ENCODE results near the gene CD82. TPM values are rescaled to one million over a fixed set of nuclear protein-coding genes. Genes with fewer than 3 reads are reported as not detected.

Gene CD82
- total and polyA plus RNA-seq, 9 donors, result 25.8 to 108 (median 69.6) TPM

DNA sequence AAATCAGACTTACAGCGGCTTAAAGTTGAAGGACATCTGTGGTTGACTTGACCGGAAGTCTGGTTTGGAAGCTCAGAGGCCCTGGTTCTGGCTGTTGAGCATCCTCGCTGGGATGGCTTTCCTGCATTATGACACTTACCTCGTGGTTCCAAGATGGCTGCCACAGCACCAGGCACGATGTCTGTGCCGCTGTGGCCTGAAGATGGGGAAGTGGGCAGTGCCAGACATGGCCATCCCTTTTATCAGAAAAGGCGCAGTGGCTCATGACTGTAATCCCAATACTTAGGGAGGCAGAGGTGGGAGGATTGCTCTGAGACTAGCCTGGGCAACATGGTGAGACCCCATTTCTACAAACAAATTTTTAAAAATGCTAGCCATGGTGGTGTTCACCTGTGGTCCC lies 40.5 kb downstream of the CD82 start:
- Histone ChIP-seq H3K36me3 (ENCODE audit: control insufficient read depth, insufficient read depth, low read length) (peaks cover 38% of the 10 kb centered on the region), H3K27me3 (ENCODE audit: control insufficient read depth, insufficient read depth, low read length) (no peaks in the 10 kb centered on the region), H3K9me3 (replicated peaks; ENCODE audit: control insufficient read depth, low read depth, low read length) (no peaks in the 10 kb centered on the region), H3K4me3 (ENCODE audit: low read length) (no peak overlapping the region), H3K27ac (ENCODE audit: low read length) (no peak overlapping the region), H3K4me1 (ENCODE audit: control insufficient read depth, insufficient read depth, low read length) (peaks cover 45% of the 10 kb centered on the region)
- no peak for DNase-seq
- WGBS (ENCODE audit: insufficient coverage), result 100% methylated on average over 5 of the region's 7 CpGs

DNA sequence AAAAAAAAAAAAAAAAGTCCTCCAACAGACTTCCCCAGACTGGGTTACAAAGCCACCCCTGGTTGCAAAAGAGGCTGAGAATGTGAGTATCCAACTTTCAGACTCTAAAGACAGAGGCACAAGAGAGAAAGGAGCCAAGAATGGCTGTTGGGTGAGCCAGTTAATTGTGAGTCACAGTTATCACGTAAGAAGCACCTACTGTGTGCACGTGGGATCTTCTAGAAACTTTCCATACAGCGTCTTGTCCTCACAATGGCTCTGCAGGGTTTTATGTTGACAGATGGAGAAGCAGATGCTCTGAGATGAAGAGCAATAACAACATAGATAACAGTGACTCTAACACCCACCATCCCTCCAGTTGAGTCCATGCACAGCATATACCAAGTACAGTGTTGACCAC lies 41.0 kb downstream of the CD82 start:
- no peak overlapping the region for H3K4me3 ChIP-seq (ENCODE audit: low read length)
- 100% methylated on average over 2 of the region's 3 CpGs for WGBS (ENCODE audit: insufficient coverage)
- H3K36me3 ChIP-seq (ENCODE audit: control insufficient read depth, insufficient read depth, low read length), result peaks cover 42% of the 10 kb centered on the region
- no peak overlapping the region for H3K27ac ChIP-seq (ENCODE audit: low read length)
- H3K27me3 ChIP-seq (ENCODE audit: control insufficient read depth, insufficient read depth, low read length), result no peaks in the 10 kb centered on the region
- DNase-seq, result no peak
- H3K4me1 ChIP-seq (ENCODE audit: control insufficient read depth, insufficient read depth, low read length), result peaks cover 40% of the 10 kb centered on the region
- H3K9me3 ChIP-seq (replicated peaks; ENCODE audit: control insufficient read depth, low read depth, low read length), result no peaks in the 10 kb centered on the region

DNA sequence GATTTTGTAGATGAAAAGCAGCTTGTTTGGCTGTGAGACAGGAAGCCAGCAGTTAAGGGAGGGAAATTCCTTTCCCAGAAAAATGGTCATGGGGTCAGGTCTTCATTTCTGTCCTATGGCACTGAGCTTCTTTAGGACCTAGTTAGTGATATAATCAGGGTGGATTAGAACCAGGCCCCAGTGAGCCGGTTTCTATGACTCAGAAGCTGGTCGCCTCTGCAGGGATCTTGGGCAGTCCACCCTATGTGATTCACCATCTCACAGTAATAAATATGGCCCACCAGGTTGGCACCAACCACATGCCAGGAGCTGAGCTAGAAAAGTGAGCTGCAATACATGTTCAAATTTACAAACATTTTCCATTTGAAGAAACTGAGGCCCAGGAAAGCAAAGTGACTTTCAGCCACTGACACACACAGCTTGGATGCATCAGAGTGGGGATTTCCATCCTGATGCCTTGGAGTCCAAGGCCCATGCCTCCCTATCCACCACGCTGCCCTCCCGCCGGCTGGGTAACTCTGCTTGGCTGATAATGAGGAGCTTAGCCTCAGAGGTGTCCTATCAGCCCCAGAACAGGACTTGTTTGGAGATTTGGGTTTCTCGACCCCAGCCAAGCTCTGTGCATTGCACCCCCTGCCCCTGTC lies 42.0 kb downstream of the CD82 start:
- Histone ChIP-seq H3K36me3 (ENCODE audit: control insufficient read depth, insufficient read depth, low read length) (peaks cover 39% of the 10 kb centered on the region), H3K9me3 (replicated peaks; ENCODE audit: control insufficient read depth, low read depth, low read length) (no peaks in the 10 kb centered on the region), H3K4me3 (ENCODE audit: low read length) (no peak overlapping the region), H3K27ac (ENCODE audit: low read length) (no peak overlapping the region), H3K27me3 (ENCODE audit: control insufficient read depth, insufficient read depth, low read length) (no peaks in the 10 kb centered on the region), H3K4me1 (ENCODE audit: control insufficient read depth, insufficient read depth, low read length) (peaks cover 32% of the 10 kb centered on the region)
- WGBS (ENCODE audit: insufficient coverage), result no CpG with 5 or more reads among the region's 6 CpGs
- DNase-seq, result no peak

DNA sequence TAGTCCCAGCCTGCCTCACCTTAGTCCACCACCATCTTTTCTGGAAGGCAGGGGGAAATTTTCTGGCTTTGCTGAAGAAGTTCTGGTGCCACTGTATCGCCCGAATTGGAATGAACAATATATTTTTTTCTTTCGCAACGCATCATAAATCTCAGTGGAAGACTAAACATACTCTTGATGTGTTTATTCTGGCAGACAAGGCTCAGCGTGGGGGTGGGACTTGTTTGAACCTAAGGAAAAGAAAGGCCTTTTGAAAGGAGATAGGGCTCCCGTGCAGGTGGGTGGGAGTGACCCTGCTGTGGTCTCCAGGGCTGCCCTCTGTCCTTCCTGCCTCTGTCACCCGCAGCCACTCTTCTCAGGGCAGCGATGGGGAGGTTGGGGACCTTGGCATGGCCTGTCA lies 42.5 kb downstream of the CD82 start:
- no peaks in the 10 kb centered on the region for H3K27me3 ChIP-seq (ENCODE audit: control insufficient read depth, insufficient read depth, low read length)
- H3K36me3 ChIP-seq (ENCODE audit: control insufficient read depth, insufficient read depth, low read length), result peaks cover 42% of the 10 kb centered on the region
- no peak overlapping the region for H3K27ac ChIP-seq (ENCODE audit: low read length)

DNA sequence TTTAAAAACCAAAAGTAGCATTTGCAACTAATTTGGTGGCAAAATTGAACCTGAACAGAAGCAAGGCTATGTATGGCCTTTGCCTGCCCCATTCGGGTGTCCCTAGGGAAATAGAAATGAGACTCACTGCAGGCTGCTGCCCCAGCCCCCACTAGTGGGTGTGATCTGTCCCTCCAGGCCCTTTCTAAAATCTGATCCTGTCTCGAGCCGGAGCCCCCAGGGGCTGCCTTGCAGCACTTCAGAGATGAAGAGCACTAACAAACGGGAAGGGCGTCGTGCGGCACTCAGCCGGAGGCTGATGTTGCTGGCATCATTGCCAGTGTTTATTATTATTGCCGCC lies 43.2 kb downstream of the CD82 start:
- peaks cover 48% of the 10 kb centered on the region for H3K36me3 ChIP-seq (ENCODE audit: control insufficient read depth, insufficient read depth, low read length)
- DNase-seq, result no peak
- no peak overlapping the region for H3K4me3 ChIP-seq (ENCODE audit: low read length)
- H3K4me1 ChIP-seq (ENCODE audit: control insufficient read depth, insufficient read depth, low read length), result peaks cover 26% of the 10 kb centered on the region
- H3K9me3 ChIP-seq (replicated peaks; ENCODE audit: control insufficient read depth, low read depth, low read length), result no peaks in the 10 kb centered on the region
- H3K27ac ChIP-seq (ENCODE audit: low read length), result no peak overlapping the region
- H3K27me3 ChIP-seq (ENCODE audit: control insufficient read depth, insufficient read depth, low read length), result no peaks in the 10 kb centered on the region
- WGBS (ENCODE audit: insufficient coverage), result 62% methylated on average over 9 of the region's 9 CpGs

More for the DNA sequence above, 42.5 kb downstream of the CD82 start:
- Histone ChIP-seq H3K4me1 (ENCODE audit: control insufficient read depth, insufficient read depth, low read length) (peaks cover 27% of the 10 kb centered on the region), H3K9me3 (replicated peaks; ENCODE audit: control insufficient read depth, low read depth, low read length) (no peaks in the 10 kb centered on the region), H3K4me3 (ENCODE audit: low read length) (no peak overlapping the region)
- no peak for DNase-seq
- WGBS (ENCODE audit: insufficient coverage), result 57% methylated on average over 2 of the region's 8 CpGs

DNA sequence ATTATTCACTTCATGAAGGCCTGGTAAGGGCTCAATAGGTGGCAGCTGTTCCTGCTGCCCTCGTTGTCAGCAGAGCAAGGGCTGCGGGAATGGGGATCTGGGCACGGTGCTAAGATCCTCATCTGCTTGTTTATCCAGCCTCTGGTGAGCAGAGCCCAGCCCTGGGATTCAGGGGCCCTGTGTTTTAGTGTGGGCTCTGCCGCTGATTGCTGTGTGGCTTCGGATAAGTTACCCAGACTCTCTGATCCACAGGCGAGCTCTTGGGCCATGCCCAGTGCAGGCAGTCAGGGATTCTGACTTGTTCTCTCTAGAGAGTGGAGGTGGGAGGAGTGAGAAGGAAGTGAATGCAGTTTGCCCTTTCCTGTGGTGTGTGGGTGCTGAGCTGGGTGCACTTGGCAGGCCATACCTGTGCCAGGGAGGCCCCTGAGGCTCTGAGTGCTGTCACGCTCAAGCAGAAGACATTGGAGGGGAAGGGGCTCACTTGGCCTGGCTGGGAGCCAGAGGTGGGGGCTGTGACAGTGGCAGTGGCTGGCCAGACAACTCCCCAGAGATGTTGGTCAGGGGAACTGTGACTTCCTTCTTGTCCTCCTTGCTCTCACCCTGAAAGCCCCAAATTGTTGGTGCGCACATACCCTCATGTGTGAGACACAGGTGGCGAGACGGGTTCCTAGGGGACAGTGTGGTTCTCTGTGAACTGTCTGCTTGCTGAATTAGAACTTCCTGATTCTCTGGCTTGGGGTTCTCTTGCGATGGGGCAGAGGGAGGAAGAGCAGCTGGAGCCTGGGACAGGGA lies 43.7 kb downstream of the CD82 start:
- Histone ChIP-seq H3K9me3 (replicated peaks; ENCODE audit: control insufficient read depth, low read depth, low read length) (no peaks in the 10 kb centered on the region), H3K4me3 (ENCODE audit: low read length) (no peak overlapping the region), H3K27me3 (ENCODE audit: control insufficient read depth, insufficient read depth, low read length) (no peaks in the 10 kb centered on the region), H3K4me1 (ENCODE audit: control insufficient read depth, insufficient read depth, low read length) (peaks cover 24% of the 10 kb centered on the region), H3K36me3 (ENCODE audit: control insufficient read depth, insufficient read depth, low read length) (peaks cover 49% of the 10 kb centered on the region), H3K27ac (ENCODE audit: low read length) (no peak overlapping the region)
- no peak for DNase-seq
- 64% methylated on average over 9 of the region's 11 CpGs for WGBS (ENCODE audit: insufficient coverage)

DNA sequence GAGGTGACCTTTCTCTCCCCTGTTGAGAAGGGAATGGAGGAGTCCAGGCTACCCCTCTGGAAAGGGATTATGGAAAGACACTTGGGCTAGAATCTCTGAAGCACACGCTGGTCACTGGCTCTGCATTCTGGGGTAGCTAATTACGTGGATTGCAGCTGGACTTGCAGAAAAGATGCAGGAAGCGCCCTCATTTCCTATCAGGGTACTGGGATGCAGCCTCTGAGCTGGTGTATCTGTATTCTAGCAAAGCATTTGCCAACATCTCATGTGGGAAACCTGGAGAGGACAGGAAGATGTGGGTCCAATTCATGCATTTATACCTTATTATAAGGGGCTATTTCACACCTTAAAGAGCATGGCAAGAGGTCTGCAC lies 44.3 kb downstream of the CD82 start:
- no peaks in the 10 kb centered on the region for H3K9me3 ChIP-seq (replicated peaks; ENCODE audit: control insufficient read depth, low read depth, low read length)
- H3K27ac ChIP-seq (ENCODE audit: low read length), result no peak overlapping the region
- peaks cover 18% of the 10 kb centered on the region for H3K4me1 ChIP-seq (ENCODE audit: control insufficient read depth, insufficient read depth, low read length)
- no peak for DNase-seq
- 80% methylated on average over 1 of the region's 3 CpGs for WGBS (ENCODE audit: insufficient coverage)
- H3K4me3 ChIP-seq (ENCODE audit: low read length), result no peak overlapping the region
- H3K36me3 ChIP-seq (ENCODE audit: control insufficient read depth, insufficient read depth, low read length), result peaks cover 47% of the 10 kb centered on the region
- no peaks in the 10 kb centered on the region for H3K27me3 ChIP-seq (ENCODE audit: control insufficient read depth, insufficient read depth, low read length)

DNA sequence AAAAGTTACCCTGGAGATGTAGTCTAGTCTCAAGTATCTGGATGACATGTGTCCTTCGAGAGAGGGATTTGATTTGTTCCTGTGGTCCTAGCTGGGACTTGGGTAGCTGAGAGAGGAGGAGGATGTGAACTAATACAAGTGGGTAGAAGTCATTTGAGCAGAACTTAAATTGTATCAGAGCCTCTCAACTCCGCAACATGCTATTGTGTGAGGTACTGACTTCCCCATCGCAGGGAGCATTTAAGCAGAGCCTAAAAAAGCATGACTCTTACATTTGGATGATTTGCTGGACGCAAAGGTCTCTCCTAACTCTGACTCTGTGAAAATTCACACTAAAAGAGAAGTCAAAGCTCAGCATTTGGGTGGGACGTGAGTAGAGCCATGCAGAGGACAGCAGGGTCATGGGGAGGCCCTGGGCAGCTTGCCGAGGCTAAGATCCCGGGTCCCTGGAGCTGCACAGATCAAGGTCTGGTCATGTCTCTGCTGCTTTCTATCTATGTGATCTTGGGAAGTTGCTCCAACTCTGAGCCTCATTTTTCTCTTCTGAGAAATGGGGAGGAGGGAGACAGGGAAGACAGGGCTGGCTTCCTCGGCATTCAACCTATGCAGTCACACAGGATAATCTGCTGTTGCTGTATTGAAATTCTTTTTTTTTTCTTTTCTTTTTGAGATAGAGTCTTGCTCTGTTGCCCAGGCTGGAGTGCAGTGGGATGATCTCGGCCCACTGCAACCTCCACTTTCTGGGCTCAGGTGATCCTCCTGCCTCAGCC lies 44.9 kb downstream of the CD82 start:
- H3K9me3 ChIP-seq (replicated peaks; ENCODE audit: control insufficient read depth, low read depth, low read length), result no peaks in the 10 kb centered on the region
- peaks cover 46% of the 10 kb centered on the region for H3K36me3 ChIP-seq (ENCODE audit: control insufficient read depth, insufficient read depth, low read length)
- WGBS (ENCODE audit: insufficient coverage), result 83% methylated on average over 7 of the region's 9 CpGs
- H3K4me1 ChIP-seq (ENCODE audit: control insufficient read depth, insufficient read depth, low read length), result peaks cover 16% of the 10 kb centered on the region
- H3K4me3 ChIP-seq (ENCODE audit: low read length), result no peak overlapping the region
- no peak for DNase-seq
- no peak overlapping the region for H3K27ac ChIP-seq (ENCODE audit: low read length)
- no peaks in the 10 kb centered on the region for H3K27me3 ChIP-seq (ENCODE audit: control insufficient read depth, insufficient read depth, low read length)

DNA sequence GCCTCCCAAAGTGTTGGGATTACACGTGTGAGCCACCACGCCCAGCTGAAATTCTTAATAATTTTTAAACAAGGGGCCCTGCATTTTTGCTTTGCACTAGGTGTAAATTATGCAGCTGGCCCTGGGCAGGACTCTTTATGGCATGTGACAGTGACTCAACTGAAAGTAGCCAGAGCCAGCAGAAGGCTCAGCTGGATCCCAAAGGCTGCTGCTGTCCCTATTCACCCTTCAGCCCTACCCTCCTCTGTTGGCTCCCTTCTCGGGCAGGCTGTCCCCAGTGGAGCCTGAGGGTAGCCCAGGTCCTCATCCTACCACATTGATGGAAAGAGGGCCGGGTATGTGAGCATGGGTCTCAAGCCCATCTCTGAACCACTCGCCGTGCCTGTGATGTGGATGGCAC lies 45.6 kb downstream of the CD82 start:
- 82% methylated on average over 6 of the region's 6 CpGs for WGBS (ENCODE audit: insufficient coverage)
- no peak overlapping the region for H3K27ac ChIP-seq (ENCODE audit: low read length)
- H3K36me3 ChIP-seq (ENCODE audit: control insufficient read depth, insufficient read depth, low read length), result peaks cover 45% of the 10 kb centered on the region
- no peak for DNase-seq
- H3K4me1 ChIP-seq (ENCODE audit: control insufficient read depth, insufficient read depth, low read length), result peaks cover 16% of the 10 kb centered on the region
- no peak overlapping the region for H3K4me3 ChIP-seq (ENCODE audit: low read length)
- H3K27me3 ChIP-seq (ENCODE audit: control insufficient read depth, insufficient read depth, low read length), result no peaks in the 10 kb centered on the region
- H3K9me3 ChIP-seq (replicated peaks; ENCODE audit: control insufficient read depth, low read depth, low read length), result no peaks in the 10 kb centered on the region

DNA sequence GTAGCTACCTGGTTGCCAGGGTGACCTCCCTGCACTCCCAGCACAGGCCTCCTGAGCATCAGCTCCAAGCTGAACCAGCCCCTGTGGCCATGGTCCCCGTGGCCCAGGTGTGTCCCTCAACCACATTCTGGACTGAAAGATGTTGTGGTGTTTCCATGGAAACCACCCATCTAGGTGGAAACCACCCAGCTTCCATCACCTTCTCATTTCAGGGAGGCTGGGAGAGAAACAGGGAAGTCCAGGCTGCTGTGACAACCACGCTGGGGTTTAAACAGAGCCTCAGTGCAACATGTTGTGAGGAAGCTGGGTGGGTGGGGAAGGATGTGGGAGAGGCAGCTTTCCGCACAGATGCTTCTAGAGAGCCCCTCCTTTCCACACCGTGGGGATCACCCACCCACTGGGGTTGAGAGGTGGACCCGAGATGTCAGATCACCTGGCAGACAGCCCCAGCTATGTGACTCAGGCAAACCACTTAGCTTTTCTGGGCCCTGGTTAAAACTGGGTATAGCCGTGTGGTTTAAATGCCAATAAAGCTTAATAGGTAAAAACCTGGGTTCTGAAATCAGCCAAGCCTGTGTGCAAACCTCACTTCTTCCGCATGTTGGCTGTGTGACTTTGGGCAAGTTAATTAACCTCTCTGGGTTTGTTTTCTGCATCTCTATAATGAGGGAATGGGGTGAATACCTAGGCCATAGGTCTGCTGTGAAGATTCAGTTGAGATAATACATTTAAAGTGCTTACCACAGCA lies 46.4 kb downstream of the CD82 start:
- Histone ChIP-seq H3K4me3 (ENCODE audit: low read length) (no peak overlapping the region), H3K9me3 (replicated peaks; ENCODE audit: control insufficient read depth, low read depth, low read length) (no peaks in the 10 kb centered on the region), H3K27me3 (ENCODE audit: control insufficient read depth, insufficient read depth, low read length) (no peaks in the 10 kb centered on the region), H3K27ac (ENCODE audit: low read length) (no peak overlapping the region), H3K4me1 (ENCODE audit: control insufficient read depth, insufficient read depth, low read length) (peaks cover 16% of the 10 kb centered on the region), H3K36me3 (ENCODE audit: control insufficient read depth, insufficient read depth, low read length) (peaks cover 44% of the 10 kb centered on the region)
- WGBS (ENCODE audit: insufficient coverage), result 83% methylated on average over 2 of the region's 7 CpGs
- DNase-seq, result no peak

Data from muscle of leg (tissue), 11 donors.